Thyroid gland (tissue), 4 donors: Measurements from ENCODE around the gene PLEKHH1.

Experiments used
- POLR2A ChIP-seq, 2 donors: fragments of 450-650 bp; IDR thresholded peaks; one replicate each; pipeline ENCODE4 v1.6.1; 2017; ENCODE audit warnings: antibody characterized with exemption in 2 of 2, mild to moderate bottlenecking in 2 of 2, moderate library complexity in 1 of 2
- TF ChIP-seq, protein P1 (sequence below), 6 experiments: fragments of 200-600 bp in 3 of 6; fragments of 450-650 bp in 3 of 6; sonication (generic) in 3 of 6; IDR thresholded peaks; one replicate each; pipeline ENCODE4 v1.5.1; 2016 to 2019; ENCODE audit warnings: antibody characterized with exemption in 6 of 6, mild to moderate bottlenecking in 2 of 6, inconsistent platforms in 1 of 6, moderate library complexity in 1 of 6

DNA sequence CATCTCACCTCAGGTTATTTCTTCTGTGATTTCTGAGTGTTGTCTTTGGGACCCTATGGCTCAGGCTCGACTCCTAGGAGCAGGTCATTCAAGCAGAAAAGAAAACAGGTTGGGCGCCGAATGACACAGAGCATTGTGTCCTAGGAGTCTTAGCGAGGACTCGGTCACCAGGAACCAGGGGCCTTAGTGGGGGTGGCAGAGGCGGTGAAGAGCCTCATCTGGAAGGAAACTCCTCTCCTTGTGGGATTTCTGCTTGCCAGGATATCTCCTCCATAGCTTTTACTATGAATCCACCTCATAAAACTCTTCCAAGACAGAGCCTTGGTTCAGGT lies 630 bp downstream of the PLEKHH1 start:
- TF ChIP-seq, protein P1, sequence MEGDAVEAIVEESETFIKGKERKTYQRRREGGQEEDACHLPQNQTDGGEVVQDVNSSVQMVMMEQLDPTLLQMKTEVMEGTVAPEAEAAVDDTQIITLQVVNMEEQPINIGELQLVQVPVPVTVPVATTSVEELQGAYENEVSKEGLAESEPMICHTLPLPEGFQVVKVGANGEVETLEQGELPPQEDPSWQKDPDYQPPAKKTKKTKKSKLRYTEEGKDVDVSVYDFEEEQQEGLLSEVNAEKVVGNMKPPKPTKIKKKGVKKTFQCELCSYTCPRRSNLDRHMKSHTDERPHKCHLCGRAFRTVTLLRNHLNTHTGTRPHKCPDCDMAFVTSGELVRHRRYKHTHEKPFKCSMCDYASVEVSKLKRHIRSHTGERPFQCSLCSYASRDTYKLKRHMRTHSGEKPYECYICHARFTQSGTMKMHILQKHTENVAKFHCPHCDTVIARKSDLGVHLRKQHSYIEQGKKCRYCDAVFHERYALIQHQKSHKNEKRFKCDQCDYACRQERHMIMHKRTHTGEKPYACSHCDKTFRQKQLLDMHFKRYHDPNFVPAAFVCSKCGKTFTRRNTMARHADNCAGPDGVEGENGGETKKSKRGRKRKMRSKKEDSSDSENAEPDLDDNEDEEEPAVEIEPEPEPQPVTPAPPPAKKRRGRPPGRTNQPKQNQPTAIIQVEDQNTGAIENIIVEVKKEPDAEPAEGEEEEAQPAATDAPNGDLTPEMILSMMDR (IDR thresholded peaks at IDR 0.05), result no peak
- peak in 1 of 2 donors; percentile 59 for TF ChIP-seq POLR2A (IDR thresholded peaks at IDR 0.05)
